K562 (cell line): ENCODE results near the gene S100P. TPM values are rescaled to one million over a fixed set of nuclear protein-coding genes. Genes with fewer than 3 reads are reported as not detected.
A peak's percentile ranks its signal among the peaks of the same experiment; 100 is the strongest.

Experiments
- ATAC-seq: fragments of 200-7000 bp; cut with Tn5 transposase; 3 replicates; pipeline ENCODE4 v1.9.1; 2020; ENCODE audit warnings: moderate library complexity
- BruUV-seq: library from RNA; stranded (reverse); fragments of 400-500 nt; replicated peaks from 2 replicates; lab custom pipeline; 2021; lab: Mats Ljungman, UMichigan
- CTCF ChIA-PET: fragments of 300-600 bp; formaldehyde crosslinking; extraction: SDS; loops from one replicate; lab custom pipeline; 2021; ENCODE audit warnings: low intra/inter-chr PET ratio; lab: Yijun Ruan, JAX
- POLR2A ChIA-PET: fragments of 300-600, 350-650 bp; sonication (Branson Sonifier 250); formaldehyde crosslinking; extraction: SDS; loops from one replicate; lab custom pipeline; 2021; ENCODE audit warnings: antibody characterized with exemption, inconsistent platforms; lab: Yijun Ruan, JAX
- DNase-seq, 4 experiments: peaks; one replicate each; pipeline versions ENCODE4 v3.0.0 to v3.0.0-alpha.2; 2011 to 2018; ENCODE audit warnings: low spot score in 3 of 4, mixed read lengths in 3 of 4; ENCODE audit errors: extremely low read depth in 1 of 4
- FAIRE-seq: peaks from 2 replicates; lab custom pipeline; 2011; peaks lifted over from hg19 to GRCh38; lab: Jason Lieb, UNC
- H2AFZ ChIP-seq: 2 replicates; pipeline ENCODE4 v1.6.0; 2011; ENCODE audit warnings: low read depth, low read length, control low read depth, inconsistent platforms
- H3K27ac ChIP-seq: fragments of 200-600 bp; 3 replicates; pipeline ENCODE4 v1.8.0; 2011; ENCODE audit warnings: low read depth, mild to moderate bottlenecking, control low read depth, inconsistent platforms, low read length, moderate library complexity, mixed read lengths; ENCODE audit errors: extremely low read depth
- H3K27me3 ChIP-seq, 2 experiments: fragments of 300-600 bp in 1 of 2; 2 replicates in 1 of 2; 3 replicates in 1 of 2; pipeline versions ENCODE4 v1.6.0 to v1.8.0; 2011; ENCODE audit warnings: inconsistent platforms in 2 of 2, low read length in 2 of 2, mild to moderate bottlenecking in 1 of 2, mixed read lengths in 1 of 2, moderate library complexity in 1 of 2; ENCODE audit not compliant: control insufficient read depth in 2 of 2, insufficient read depth in 2 of 2
- H3K36me3 ChIP-seq: fragments of 300-600 bp; 3 replicates; pipeline ENCODE4 v1.8.0; 2011; ENCODE audit warnings: mild to moderate bottlenecking, low read length, inconsistent platforms; ENCODE audit not compliant: control insufficient read depth, insufficient read depth
- H3K4me1 ChIP-seq, 2 experiments: fragments of 200-600 bp in 1 of 2; replicated peaks in 1 of 2; 2 replicates in 1 of 2; 3 replicates in 1 of 2; pipeline versions ENCODE4 v1.5.1 to v1.8.0; 2011; ENCODE audit warnings: inconsistent platforms in 2 of 2, low read length in 2 of 2, mild to moderate bottlenecking in 1 of 2, mixed read lengths in 1 of 2, moderate library complexity in 1 of 2; ENCODE audit not compliant: control insufficient read depth in 2 of 2, insufficient read depth in 2 of 2
- H3K4me2 ChIP-seq: 2 replicates; pipeline ENCODE4 v1.6.1; 2011; ENCODE audit warnings: low read length, control low read depth, inconsistent platforms, mixed read lengths; ENCODE audit not compliant: insufficient read depth
- H3K4me3 ChIP-seq: fragments of 200-600 bp; sonication (generic), shearing (Covaris generic); 2 replicates; pipeline ENCODE4 v1.5.1; 2016; ENCODE audit warnings: control low read depth, inconsistent platforms
- H3K79me2 ChIP-seq: fragments of 200-600 bp; 3 replicates; pipeline ENCODE4 v1.8.0; 2011; ENCODE audit warnings: low read length, inconsistent platforms; ENCODE audit not compliant: control insufficient read depth, insufficient read depth
- H3K9ac ChIP-seq, 2 experiments: 2 replicates each; pipeline versions ENCODE4 v1.6.0 to v1.6.1; 2011; ENCODE audit warnings: low read depth in 2 of 2, low read length in 2 of 2, control low read depth in 1 of 2, inconsistent platforms in 1 of 2, mild to moderate bottlenecking in 1 of 2, mixed read lengths in 1 of 2; ENCODE audit not compliant: insufficient read depth in 1 of 2
- H3K9me1 ChIP-seq: one replicate; pipeline ENCODE4 v1.6.0; 2011; ENCODE audit warnings: inconsistent platforms, mild to moderate bottlenecking, low read length, moderate library complexity; ENCODE audit not compliant: control insufficient read depth, insufficient read depth
- H3K9me3 ChIP-seq: replicated peaks from 2 replicates; pipeline ENCODE4 v1.5.1; 2011; ENCODE audit warnings: low read depth, low read length, inconsistent platforms; ENCODE audit not compliant: control insufficient read depth, insufficient read depth
- H4K20me1 ChIP-seq: replicated peaks from 2 replicates; pipeline ENCODE4 v1.6.1; 2011; ENCODE audit warnings: low read length, inconsistent platforms, mixed read lengths; ENCODE audit not compliant: control insufficient read depth, insufficient read depth
- CCNT2 ChIP-seq: IDR thresholded peaks from 2 replicates; pipeline ENCODE4 v1.6.1; 2011; ENCODE audit warnings: borderline replicate concordance, low read depth, mild to moderate bottlenecking, moderate library complexity, mixed read lengths, low read length; ENCODE audit not compliant: insufficient read length; ENCODE audit errors: extremely low read depth
- SETDB1 ChIP-seq: IDR thresholded peaks from one replicate; pipeline ENCODE4 v1.6.1; 2012; ENCODE audit warnings: low read length, control low read depth, inconsistent platforms
- THAP12 ChIP-seq: fragments of 250-450 bp; sonication (Bioruptor Pico); IDR thresholded peaks from 2 replicates; pipeline ENCODE4 v1.9.0; 2021; ENCODE audit warnings: mild to moderate bottlenecking, inconsistent platforms
- ZMIZ1 ChIP-seq, 2 experiments: fragments of 150-350 bp in 1 of 2; IDR thresholded peaks; 2 replicates each; pipeline ENCODE4 v1.6.1; 2012 to 2016; ENCODE audit warnings: low read depth in 2 of 2, low read length in 2 of 2, mild to moderate bottlenecking in 1 of 2, moderate library complexity in 1 of 2
- WGBS: fragments of 100-300 bp; shearing (Covaris generic); methylation state at CpG from one replicate; pipeline ENCODE4 v1.1.6; 2016; ENCODE audit warnings: low coverage, mixed read lengths; ENCODE audit not compliant: insufficient coverage; ENCODE audit errors: missing lambda C conversion rate; 5-methylcytosine and 5-hydroxymethylcytosine counted together
- in situ Hi-C: fragments of 300-500 bp; cut with MboI; formaldehyde crosslinking; loops from 4 replicates; pipeline ENCODE4 v1.15.0; 2018; ENCODE audit warnings: inconsistent platforms, mixed read lengths
- intact Hi-C: fragments of 100-400 bp; cut with micrococcal nuclease; formaldehyde crosslinking; loops from 2 replicates; pipeline ENCODE4 v1.14.2; 2022
- polyA plus RNA-seq, 8 experiments: library from polyadenylated mRNA; depleted of rRNA in 4 of 8; stranded (reverse) in 5 of 8; unstranded in 3 of 8; fragments of >200 nt; fragmentation: Nextera tagmentation in 2 of 8; fragmentation: Illumina TruSeq in 1 of 8; extraction: Ambion mirVana in 2 of 8; extraction: Trizol in 1 of 8; gene quantifications; 2 replicates each; pipeline versions ENCODE4 v1.2.1 to v1.2.3, GENCODE V29; 2011 to 2014; ENCODE audit warnings: inconsistent platforms in 1 of 8, missing spikeins in 1 of 8
- total RNA-seq, 7 experiments: library from RNA; depleted of rRNA in 6 of 7; stranded (reverse); fragments of >200 nt in 6 of 7; fragmentation: Illumina TruSeq in 2 of 7; extraction: Trizol in 2 of 7; gene quantifications; 2 replicates each; pipeline versions ENCODE4 v1.2.1 to v1.2.3, GENCODE V29; 2011 to 2021; ENCODE audit warnings: low replicate concordance in 1 of 7

Gene S100P
- total and polyA plus RNA-seq, 9 of the 15 experiments (the other 6 are each of a cell fraction or from before 2014, with no cell fraction given): 4.1 to 23.8 (median 7.5) TPM

- ChIA-PET CTCF (no interaction called here), POLR2A (interaction anchor here (0.6 to 2.4 kb wide), 13 partner anchors 12 to 335 kb away, joined by 3 to 12 read pairs (median 3); partner anchors contain the start of genes GRPEL1, MRFAP1 and MRFAP1L1)
- Histone ChIP-seq H3K9me3 (no peaks in the 10 kb centered on the region), H3K4me3 (no peak overlapping the region), H3K79me2 (no peaks in the 10 kb centered on the region), H4K20me1 (no peaks in the 10 kb centered on the region), H3K27ac (peak overlapping the region; percentile 93), H3K4me2 (peak overlapping the region; percentile 58), H2AFZ (peak overlapping the region; percentile 73), H3K9ac (peak overlapping the region; percentile 82 to 87), H3K9me1 (peaks cover 4% of the 10 kb centered on the region), H3K27me3 (no peaks in the 10 kb centered on the region), H3K36me3 (no peaks in the 10 kb centered on the region), H3K4me1 (peaks cover 55 to 58% of the 10 kb centered on the region in 2 experiments)
- DNase-seq (peak; percentile 86 to 95 (median 89)), ATAC-seq (peak; percentile 92), FAIRE-seq (peak; percentile 89)
- in situ Hi-C loops: no loop called here
- TSS peak; percentile 97 for BruUV-seq
- intact Hi-C loops: loop anchor here (5.0 kb wide), 1 partner anchor 255 kb away; no protein-coding TSS in a partner anchor
- WGBS: 14% methylated on average over 19 of the region's 21 CpGs
- TF ChIP-seq THAP12 (CRISPR knock-in tag): no peak
- TF ChIP-seq SETDB1: no peak
- TF ChIP-seq CCNT2: peak; percentile 68
- 0 out of 4 replicates have a peak, but pooled peaks of 1 of the 2 experiments have one; percentile 55 for TF ChIP-seq ZMIZ1 (IDR thresholded peaks at IDR 0.05; ENCODE audit: low read depth in 2 of 2, low read length in 2 of 2)
Observed at GRCh38 chr4:6732441-6733357, 39.0 kb downstream of the S100P start.
